Adrenal gland (tissue), 5 donors: Measurements from ENCODE around the gene PTCD1.

Experiments
- CTCF ChIP-seq, 6 experiments: fragments of 450-650 bp in 4 of 6; fragments of 200-600 bp in 2 of 6; sonication (generic) in 1 of 6; IDR thresholded peaks; 1 replicate in 5 of 6; 2 replicates in 1 of 6; pipeline versions ENCODE4 v1.5.1 to v1.8.0; 2016 to 2021; ENCODE audit warnings: antibody characterized with exemption in 6 of 6, mild to moderate bottlenecking in 2 of 6, moderate library complexity in 1 of 6
- POLR2A ChIP-seq, 2 donors: fragments of 450-650 bp; IDR thresholded peaks; one replicate each; pipeline ENCODE4 v1.6.1; 2017; ENCODE audit warnings: antibody characterized with exemption in 2 of 2, mild to moderate bottlenecking in 2 of 2, moderate library complexity in 1 of 2
- donor health status: DM: no; HTN: no; CAD: no.

GRCh38 chr7:99403764-99404163 lies 34.8 kb downstream of the PTCD1 start:
- TF ChIP-seq CTCF (IDR thresholded peaks at IDR 0.05) (no peak), POLR2A (IDR thresholded peaks at IDR 0.05) (no peak)
